Common myeloid progenitor, CD34-positive (primary cell): Measurements from ENCODE around the gene FGF12.
"Not testable (repeated sequence)": the region's sequence is repeated elsewhere in the genome, so short reads cannot be mapped to it uniquely, and the experiment has no call there.

Experiments used
- CTCF ChIA-PET: fragments of 350-600 bp; sonication (Branson Sonifier 250); formaldehyde crosslinking; loops from one replicate; lab custom pipeline; 2021; ENCODE audit warnings: antibody characterized with exemption; lab: Charles Lee
- POLR2A ChIA-PET: fragments of 350-600 bp; sonication (Branson Sonifier 250); formaldehyde crosslinking; loops from one replicate; lab custom pipeline; 2021; ENCODE audit warnings: antibody characterized with exemption; lab: Charles Lee
- DNase-seq, 3 donors: peaks; one replicate each; pipeline versions ENCODE4 v3.0.0 to v3.0.0-alpha.2; 2013
- H3K27ac ChIP-seq, 2 experiments: 1 replicate in 1 of 2; 2 replicates in 1 of 2; pipeline ENCODE4 v1.7.0; 2013; ENCODE audit warnings: inconsistent platforms in 2 of 2, low read length in 2 of 2, mild to moderate bottlenecking in 2 of 2, low read depth in 1 of 2, moderate library complexity in 1 of 2; ENCODE audit not compliant: severe bottlenecking in 2 of 2, insufficient read depth in 1 of 2, poor library complexity in 1 of 2
- H3K27me3 ChIP-seq, 5 experiments: replicated peaks in 2 of 5; 1 replicate in 3 of 5; 2 replicates in 2 of 5; pipeline versions ENCODE4 v1.6.1 to v1.7.0; 2013; ENCODE audit warnings: low read length in 4 of 5, mild to moderate bottlenecking in 2 of 5, moderate library complexity in 2 of 5, inconsistent platforms in 1 of 5; ENCODE audit not compliant: insufficient read depth in 5 of 5, control insufficient read depth in 4 of 5
- H3K36me3 ChIP-seq, 4 experiments: 1 replicate in 2 of 4; 2 replicates in 2 of 4; pipeline versions ENCODE4 v1.6.1 to v1.7.0; 2013; ENCODE audit warnings: low read length in 3 of 4, control low read depth in 1 of 4, mild to moderate bottlenecking in 1 of 4; ENCODE audit not compliant: control insufficient read depth in 4 of 4, insufficient read depth in 4 of 4
- H3K4me1 ChIP-seq, 4 experiments: 1 replicate in 3 of 4; 2 replicates in 1 of 4; pipeline versions ENCODE4 v1.6.1 to v1.7.1; 2013; ENCODE audit warnings: low read length in 3 of 4, mild to moderate bottlenecking in 3 of 4, control low read depth in 1 of 4, inconsistent platforms in 1 of 4, moderate library complexity in 1 of 4; ENCODE audit not compliant: control insufficient read depth in 4 of 4, insufficient read depth in 4 of 4; ENCODE audit errors: control extremely low read depth in 1 of 4
- H3K4me3 ChIP-seq, 7 experiments: 1 replicate in 4 of 7; 2 replicates in 3 of 7; pipeline versions ENCODE4 v1.5.1 to v1.7.0; 2013; ENCODE audit warnings: mild to moderate bottlenecking in 7 of 7, low read length in 6 of 7, moderate library complexity in 6 of 7, inconsistent platforms in 2 of 7, low read depth in 2 of 7, control low read depth in 1 of 7; ENCODE audit not compliant: insufficient read depth in 4 of 7, control insufficient read depth in 1 of 7; ENCODE audit errors: extremely low read depth in 1 of 7
- H3K9me3 ChIP-seq, 5 experiments: 1 replicate in 4 of 5; 2 replicates in 1 of 5; pipeline versions ENCODE4 v1.6.1 to v1.7.1; 2013; ENCODE audit warnings: low read length in 4 of 5, mild to moderate bottlenecking in 2 of 5, inconsistent platforms in 1 of 5, low read depth in 1 of 5, moderate library complexity in 1 of 5; ENCODE audit not compliant: control insufficient read depth in 4 of 5, insufficient read depth in 2 of 5; ENCODE audit errors: control extremely low read depth in 1 of 5
- WGBS: methylation state at CpG from one replicate; pipeline ENCODE4 v1.1.5; 2013; ENCODE audit not compliant: insufficient coverage; 5-methylcytosine and 5-hydroxymethylcytosine counted together

The FGF12 gene

GRCh38 chr3:192597913-192598312 lies 129.4 kb downstream of the FGF12 start:
- no peak overlapping the region for H3K27ac ChIP-seq
- H3K9me3 ChIP-seq, result no peaks in the 10 kb centered on the region
- H3K4me1 ChIP-seq, result no peaks in the 10 kb centered on the region
- no peaks in the 10 kb centered on the region for H3K36me3 ChIP-seq
- H3K27me3 ChIP-seq, result no peaks in the 10 kb centered on the region
- WGBS, result no CpG with 5 or more reads among the region's 2 CpGs
- H3K4me3 ChIP-seq, result no peak overlapping the region
- POLR2A ChIA-PET, result no interaction called here
- DNase-seq, result no peak
- CTCF ChIA-PET, result no interaction called here

- H3K27me3 ChIP-seq, result no peaks in the 10 kb centered on the region
- H3K9me3 ChIP-seq, result no peaks in the 10 kb centered on the region
- POLR2A ChIA-PET, result no interaction called here
- CTCF ChIA-PET, result no interaction called here
- H3K36me3 ChIP-seq, result no peaks in the 10 kb centered on the region
- 80% methylated on average over 1 of the region's 2 CpGs for WGBS
- H3K27ac ChIP-seq, result no peak overlapping the region
- DNase-seq, result no peak
- H3K4me3 ChIP-seq, result no peak overlapping the region
- no peaks in the 10 kb centered on the region for H3K4me1 ChIP-seq
These were observed 129.8 kb downstream of the FGF12 start for GRCh38 chr3:192597506-192597905.

GRCh38 chr3:192578729-192579128 lies 148.6 kb downstream of the FGF12 start:
- Histone ChIP-seq H3K27ac (no peak overlapping the region), H3K4me3 (no peak overlapping the region), H3K4me1 (no peaks in the 10 kb centered on the region), H3K36me3 (no peaks in the 10 kb centered on the region), H3K27me3 (peaks cover 0 to 3% (median 0%) of the 10 kb centered on the region in 5 experiments), H3K9me3 (no peaks in the 10 kb centered on the region)
- CTCF ChIA-PET, result no interaction called here
- no peak for DNase-seq
- WGBS, result 100% methylated on average over 2 of the region's 3 CpGs
- POLR2A ChIA-PET, result no interaction called here

GRCh38 chr3:192577811-192578210 lies 149.5 kb downstream of the FGF12 start:
- Histone ChIP-seq H3K9me3 (no peaks in the 10 kb centered on the region), H3K27ac (no peak overlapping the region), H3K4me1 (no peaks in the 10 kb centered on the region), H3K4me3 (no peak overlapping the region), H3K27me3 (peaks cover 0 to 3% (median 0%) of the 10 kb centered on the region in 5 experiments), H3K36me3 (no peaks in the 10 kb centered on the region)
- no CpG with 5 or more reads among the region's 2 CpGs for WGBS
- DNase-seq, result no peak
- ChIA-PET POLR2A (no interaction called here), CTCF (no interaction called here)

GRCh38 chr3:192577271-192577670 lies 150.1 kb downstream of the FGF12 start:
- ChIA-PET CTCF (no interaction called here), POLR2A (no interaction called here)
- no peak overlapping the region for H3K27ac ChIP-seq
- peaks cover 0 to 3% (median 0%) of the 10 kb centered on the region in 5 experiments for H3K27me3 ChIP-seq
- 60% methylated on average over 1 of the region's 1 CpG for WGBS
- no peak overlapping the region for H3K4me3 ChIP-seq
- no peak for DNase-seq
- H3K36me3 ChIP-seq, result no peaks in the 10 kb centered on the region
- no peaks in the 10 kb centered on the region for H3K9me3 ChIP-seq
- H3K4me1 ChIP-seq, result no peaks in the 10 kb centered on the region

GRCh38 chr3:192576704-192577103 lies 150.6 kb downstream of the FGF12 start:
- H3K36me3 ChIP-seq, H3K27me3 ChIP-seq, H3K4me1 ChIP-seq, CTCF ChIA-PET, DNase-seq, H3K27ac ChIP-seq, POLR2A ChIA-PET, H3K9me3 ChIP-seq, H3K4me3 ChIP-seq: not testable (repeated sequence)
- 93% methylated on average over 2 of the region's 5 CpGs for WGBS

- WGBS, result no CpG with 5 or more reads among the region's 3 CpGs
- H3K4me1 ChIP-seq, result peaks cover 0 to 6% (median 3%) of the 10 kb centered on the region in 4 experiments
- ChIA-PET POLR2A (no interaction called here), CTCF (interaction anchor here (1.0 kb wide), 1 partner anchor 9 kb away, joined by 3 read pairs; no protein-coding TSS in a partner anchor)
- no peak overlapping the region for H3K27ac ChIP-seq
- peaks cover 0 to 9% (median 2%) of the 10 kb centered on the region in 5 experiments for H3K27me3 ChIP-seq
- no peaks in the 10 kb centered on the region for H3K36me3 ChIP-seq
- H3K4me3 ChIP-seq, result no peak overlapping the region
- no peaks in the 10 kb centered on the region for H3K9me3 ChIP-seq
- DNase-seq, result no peak
These were observed 151.3 kb downstream of the FGF12 start for GRCh38 chr3:192575879-192576506.
